HepG2 (cell line): ENCODE data around the gene ALOXE3. TPM values are rescaled to one million over a fixed set of nuclear protein-coding genes. Genes with fewer than 3 reads are reported as not detected.

Experiments used
- AKAP8 ChIP-seq: sonication (generic); formaldehyde crosslinking; IDR thresholded peaks from 2 replicates; pipeline ENCODE4 v1.5.1; 2020; ENCODE audit warnings: mild to moderate bottlenecking, missing genetic modification reagents
- DNMT1 ChIP-seq: sonication (generic); formaldehyde crosslinking; IDR thresholded peaks from 2 replicates; pipeline ENCODE4 v1.5.1; 2020; ENCODE audit warnings: mild to moderate bottlenecking, missing genetic modification reagents
- E2F1 ChIP-seq: sonication (generic); formaldehyde crosslinking; IDR thresholded peaks from 2 replicates; pipeline ENCODE4 v1.5.0; 2020; ENCODE audit warnings: missing genetic modification reagents
- GTF2F1 ChIP-seq: fragments of 150-350 bp; IDR thresholded peaks from 2 replicates; pipeline ENCODE4 v1.6.1; 2014; ENCODE audit warnings: low read length
- KMT2B ChIP-seq: IDR thresholded peaks from 2 replicates; pipeline ENCODE4 v1.6.1; 2016; ENCODE audit warnings: missing genetic modification reagents, missing compliant biosample characterization
- MTF2 ChIP-seq: sonication (generic); formaldehyde crosslinking; IDR thresholded peaks from 2 replicates; pipeline ENCODE4 v1.5.0; 2020; ENCODE audit warnings: missing genetic modification reagents, borderline replicate concordance
- NKX3-1 ChIP-seq: sonication (generic); formaldehyde crosslinking; IDR thresholded peaks from 2 replicates; pipeline ENCODE4 v1.5.0; 2020; ENCODE audit warnings: missing genetic modification reagents
- NR2F1 ChIP-seq, 2 experiments: fragments of 450-650 bp in 1 of 2; formaldehyde crosslinking in 1 of 2; IDR thresholded peaks; 2 replicates each; pipeline versions ENCODE4 v1.5.0 to v1.6.1; 2016 to 2020; ENCODE audit warnings: mild to moderate bottlenecking in 1 of 2, missing compliant biosample characterization in 1 of 2, missing genetic modification reagents in 1 of 2, moderate library complexity in 1 of 2
- STAT5B ChIP-seq: sonication (generic); formaldehyde crosslinking; IDR thresholded peaks from 2 replicates; pipeline ENCODE4 v1.4.0; 2020; ENCODE audit warnings: missing genetic modification reagents
- ZFP91 ChIP-seq: sonication (generic); formaldehyde crosslinking; IDR thresholded peaks from 2 replicates; pipeline ENCODE4 v1.9.0; 2022; ENCODE audit warnings: missing genetic modification reagents, mild to moderate bottlenecking, borderline replicate concordance
- ZNF121 ChIP-seq: sonication (generic); formaldehyde crosslinking; IDR thresholded peaks from 2 replicates; pipeline ENCODE4 v1.5.0; 2020; ENCODE audit warnings: mild to moderate bottlenecking, missing genetic modification reagents
- ZNF281 ChIP-seq: sonication (generic); formaldehyde crosslinking; IDR thresholded peaks from 2 replicates; pipeline ENCODE4 v1.4.0; 2020; ENCODE audit warnings: missing genetic modification reagents, borderline replicate concordance
- ZNF318 ChIP-seq: sonication (generic); formaldehyde crosslinking; IDR thresholded peaks from 2 replicates; pipeline ENCODE4 v1.4.0; 2020; ENCODE audit warnings: mild to moderate bottlenecking, missing genetic modification reagents
- ZNF563 ChIP-seq: sonication (generic); formaldehyde crosslinking; IDR thresholded peaks from 2 replicates; pipeline ENCODE4 v1.8.0; 2022; ENCODE audit warnings: mild to moderate bottlenecking, moderate library complexity, missing genetic modification reagents
- polyA plus RNA-seq, 8 experiments: library from polyadenylated mRNA; depleted of rRNA in 3 of 8; stranded (reverse) in 7 of 8; unstranded in 1 of 8; fragments of >200 nt; fragmentation: Illumina TruSeq in 4 of 8; extraction: Trizol in 4 of 8; gene quantifications; 2 replicates each; pipeline versions ENCODE4 v1.2.1 to v1.2.3, GENCODE V29; 2011 to 2016; ENCODE audit warnings: low read depth in 4 of 8, missing spikeins in 1 of 8, mixed read lengths in 1 of 8; ENCODE audit not compliant: insufficient read depth in 1 of 8
- total RNA-seq, 5 experiments: library from RNA; depleted of rRNA; stranded (reverse); fragments of >200 nt; fragmentation: Illumina TruSeq; extraction: Trizol; gene quantifications; 2 replicates each; pipeline ENCODE4 v1.2.3, GENCODE V29; 2016; ENCODE audit warnings: low read depth in 1 of 5

The ALOXE3 gene
- total and polyA plus RNA-seq, 2 of the 13 experiments (the other 11 are each of a cell fraction or from before 2014, with no cell fraction given) = 0.07 TPM; not detected in 1

- no peak for TF ChIP-seq ZNF318 (CRISPR knock-in tag)
- no peak for TF ChIP-seq ZNF281 (CRISPR knock-in tag)
- TF ChIP-seq MTF2 = 0 out of 2 replicates have a peak, but pooled peaks have one; percentile 72
- peak; percentile 21; the same call in 1 of the 2 replicates for TF ChIP-seq ZFP91 (CRISPR knock-in tag)
- TF ChIP-seq ZNF563 (CRISPR knock-in tag) = no peak
- no peak for TF ChIP-seq DNMT1 (CRISPR knock-in tag)
- no peak for TF ChIP-seq NKX3-1 (CRISPR knock-in tag)
- TF ChIP-seq NR2F1 (CRISPR knock-in tag; IDR thresholded peaks at IDR 0.05) = no peak
- no peak for TF ChIP-seq GTF2F1
- TF ChIP-seq E2F1 (CRISPR knock-in tag) = no peak
- no peak for TF ChIP-seq STAT5B
- no peak for TF ChIP-seq KMT2B (CRISPR knock-in tag)
- no peak for TF ChIP-seq ZNF121 (CRISPR knock-in tag)
- TF ChIP-seq AKAP8 = no peak
These were observed 8.5 kb downstream of the ALOXE3 start (continued) for GRCh38 chr17:8109661-8110455.
